Caki2 (cell line): ENCODE data around the gene TMEM245. TPM values are rescaled to one million over a fixed set of nuclear protein-coding genes. Genes with fewer than 3 reads are reported as not detected.

Experiments used
- DNase-seq: peaks from one replicate; pipeline ENCODE4 v3.0.0-alpha.2; 2015; ENCODE audit warnings: low read depth
- in situ Hi-C: cut with HindIII; loops from 2 replicates; pipeline ENCODE4 v1.10.0; 2016; ENCODE audit warnings: low sequenced_read_pairs, low pct_unique_long_range_greater_than_20kb, mixed read lengths
- total RNA-seq: library from RNA; depleted of rRNA; stranded (reverse); fragments of >200 nt; shearing (Covaris generic); gene quantifications from 2 replicates; pipeline ENCODE4 v1.2.3, GENCODE V29; 2014; ENCODE audit warnings: low replicate concordance

The TMEM245 gene
- total RNA-seq, 1 experiment from 2014 or later = 53.0 TPM

GRCh38 chr9:109113254-109113653 lies 6.5 kb downstream of the TMEM245 start:
- in situ Hi-C loops = no loop called here
- DNase-seq = no peak

- peak; percentile 51 for DNase-seq
- in situ Hi-C loops = no loop called here
Observed at GRCh38 chr9:109110329-109111021, 9.3 kb downstream of the TMEM245 start.

GRCh38 chr9:109109967-109110328 lies 9.8 kb downstream of the TMEM245 start:
- no peak for DNase-seq
- in situ Hi-C loops = no loop called here

GRCh38 chr9:109108318-109108717 lies 11.4 kb downstream of the TMEM245 start:
- in situ Hi-C loops = no loop called here
- DNase-seq = no peak

- in situ Hi-C loops = no loop called here
- DNase-seq = peak; percentile 60
Observed at GRCh38 chr9:109107402-109108240, 12.1 kb downstream of the TMEM245 start.

- peak; percentile 72 for DNase-seq
- in situ Hi-C loops = no loop called here
Observed at GRCh38 chr9:109101810-109102209, 17.9 kb downstream of the TMEM245 start.

GRCh38 chr9:109101202-109101595 lies 18.5 kb downstream of the TMEM245 start:
- in situ Hi-C loops = no loop called here
- no peak for DNase-seq

- DNase-seq = no peak
- in situ Hi-C loops = no loop called here
Observed at GRCh38 chr9:109100543-109101201, 19.1 kb downstream of the TMEM245 start.

GRCh38 chr9:109098960-109099308 lies 20.8 kb downstream of the TMEM245 start:
- in situ Hi-C loops = no loop called here
- no peak for DNase-seq

GRCh38 chr9:109098171-109098959 lies 21.4 kb downstream of the TMEM245 start:
- in situ Hi-C loops = no loop called here
- DNase-seq = peak; percentile 78

GRCh38 chr9:109097146-109097545 lies 22.6 kb downstream of the TMEM245 start:
- DNase-seq = no peak
- in situ Hi-C loops = no loop called here

- DNase-seq = no peak
- in situ Hi-C loops = no loop called here
Observed at GRCh38 chr9:109095321-109095720, 24.4 kb downstream of the TMEM245 start.

- no peak for DNase-seq
- in situ Hi-C loops = no loop called here
Observed at GRCh38 chr9:109094268-109094667, 25.5 kb downstream of the TMEM245 start.

- no peak for DNase-seq
- in situ Hi-C loops = no loop called here
Observed at GRCh38 chr9:109092587-109092986, 27.2 kb downstream of the TMEM245 start.

- no peak for DNase-seq
- in situ Hi-C loops = no loop called here
Observed at GRCh38 chr9:109092051-109092580, 27.6 kb downstream of the TMEM245 start.

GRCh38 chr9:109088221-109088620 lies 31.5 kb downstream of the TMEM245 start:
- in situ Hi-C loops = no loop called here
- no peak for DNase-seq

- no peak for DNase-seq
- in situ Hi-C loops = no loop called here
Observed at GRCh38 chr9:109087795-109088194, 32.0 kb downstream of the TMEM245 start.

- in situ Hi-C loops = no loop called here
- DNase-seq = no peak
Observed at GRCh38 chr9:109086221-109086620, 33.5 kb downstream of the TMEM245 start.
